GM19099 (cell line): ENCODE results near the gene FLNC.

ENCODE experiments used
- POLR2A ChIP-seq: IDR thresholded peaks from 3 replicates; pipeline ENCODE4 v1.6.1; 2011; ENCODE audit warnings: low read depth; ENCODE audit not compliant: insufficient read length; ENCODE audit errors: extremely low read depth

FLNC gene

GRCh38 chr7:128845475-128845874, 15.3 kb downstream of the FLNC start:
- TF ChIP-seq POLR2A: no peak

GRCh38 chr7:128845987-128846386, 15.8 kb downstream of the FLNC start:
- no peak for TF ChIP-seq POLR2A

- no peak for TF ChIP-seq POLR2A
Observed at GRCh38 chr7:128846781-128847444, 16.7 kb downstream of the FLNC start.

GRCh38 chr7:128847721-128848211, 17.6 kb downstream of the FLNC start:
- TF ChIP-seq POLR2A: no peak

GRCh38 chr7:128848289-128849155, 18.3 kb downstream of the FLNC start:
- no peak for TF ChIP-seq POLR2A

- TF ChIP-seq POLR2A: no peak
Observed at GRCh38 chr7:128849156-128849515, 18.9 kb downstream of the FLNC start.

GRCh38 chr7:128849804-128850490, 19.7 kb downstream of the FLNC start:
- TF ChIP-seq POLR2A: no peak

GRCh38 chr7:128852537-128853254, 22.5 kb downstream of the FLNC start:
- no peak for TF ChIP-seq POLR2A

GRCh38 chr7:128853799-128854198, 23.6 kb downstream of the FLNC start:
- no peak for TF ChIP-seq POLR2A

GRCh38 chr7:128854396-128854795, 24.2 kb downstream of the FLNC start:
- no peak for TF ChIP-seq POLR2A

GRCh38 chr7:128855559-128855958, 25.4 kb downstream of the FLNC start:
- no peak for TF ChIP-seq POLR2A

- no peak for TF ChIP-seq POLR2A
Observed at GRCh38 chr7:128856001-128856718, 26.0 kb downstream of the FLNC start.

GRCh38 chr7:128858380-128859231, 28.4 kb downstream of the FLNC start:
- no peak for TF ChIP-seq POLR2A
